ENCODE measurements around the gene LTBP2. TPM values are rescaled to one million over a fixed set of nuclear protein-coding genes. Genes with fewer than 3 reads are reported as not detected.

Gene LTBP2
- total and polyA plus RNA-seq, 2 experiments from 2014 or later = 73.5 to 456 TPM

- DNase-seq = no peak
- Histone ChIP-seq H3K79me2 (ENCODE audit: insufficient read depth) (peaks cover 93% of the 10 kb centered on the region), H3K4me3 (no peak overlapping the region), H3K9me2 (ENCODE audit: insufficient read depth) (no peaks in the 10 kb centered on the region), H3K9ac (no peak overlapping the region), H4K20me1 (ENCODE audit: insufficient read depth) (no peaks in the 10 kb centered on the region), H3K27ac (no peak overlapping the region; the same call in 1 of the 2 replicates), H3K4me2 (ENCODE audit: unreplicated experiment) (no peak overlapping the region), H3K36me3 (ENCODE audit: low read depth) (no peaks in the 10 kb centered on the region), H2AFZ (no peak overlapping the region), H3K9me3 (ENCODE audit: low read depth) (no peaks in the 10 kb centered on the region), H3K4me1 (ENCODE audit: insufficient read depth) (peaks cover 32% of the 10 kb centered on the region), H3F3A (ENCODE audit: insufficient read depth) (peaks cover 40% of the 10 kb centered on the region), H3K27me3 (replicated peaks; ENCODE audit: insufficient read depth) (no peaks in the 10 kb centered on the region)
- WGBS, 2 experiments (ENCODE audit: low coverage in 1 of 2, low lambda C conversion rate in 2 of 2, missing lambda C conversion rate in 2 of 2) = 90 to 92% methylated on average over 5 of the region's 5 CpGs
- TF ChIP-seq EZH2 (IDR thresholded peaks at IDR 0.05; ENCODE audit: insufficient read depth, poor library complexity, severe bottlenecking) = no peak
- no peak for TF ChIP-seq EZH2phosphoT487 (IDR thresholded peaks at IDR 0.05; ENCODE audit: insufficient read depth, low read depth)
- in situ Hi-C loops (cut with MboI) = no loop called here
These were observed 48.8 kb downstream of the LTBP2 start for GRCh38 chr14:74563233-74563585.

GRCh38 chr14:74562515-74563232 lies 49.4 kb downstream of the LTBP2 start:
- Histone ChIP-seq H3K4me1 (ENCODE audit: insufficient read depth) (peaks cover 31% of the 10 kb centered on the region), H3F3A (ENCODE audit: insufficient read depth) (peaks cover 40% of the 10 kb centered on the region), H3K27ac (no peak overlapping the region), H4K20me1 (ENCODE audit: insufficient read depth) (no peaks in the 10 kb centered on the region), H3K9ac (no peak overlapping the region), H3K27me3 (replicated peaks; ENCODE audit: insufficient read depth) (no peaks in the 10 kb centered on the region), H3K36me3 (ENCODE audit: low read depth) (no peaks in the 10 kb centered on the region), H3K4me3 (no peak overlapping the region), H3K9me3 (ENCODE audit: low read depth) (no peaks in the 10 kb centered on the region), H2AFZ (no peak overlapping the region), H3K4me2 (ENCODE audit: unreplicated experiment) (no peak overlapping the region), H3K79me2 (ENCODE audit: insufficient read depth) (peaks cover 93% of the 10 kb centered on the region), H3K9me2 (ENCODE audit: insufficient read depth) (no peaks in the 10 kb centered on the region)
- in situ Hi-C loops (cut with MboI) = no loop called here
- no peak for TF ChIP-seq EZH2 (IDR thresholded peaks at IDR 0.05; ENCODE audit: insufficient read depth, poor library complexity, severe bottlenecking)
- TF ChIP-seq EZH2phosphoT487 (IDR thresholded peaks at IDR 0.05; ENCODE audit: insufficient read depth, low read depth) = no peak
- DNase-seq = no peak
- 64 to 65% methylated on average over 3 of the region's 3 CpGs for WGBS, 2 experiments (ENCODE audit: low coverage in 1 of 2, low lambda C conversion rate in 2 of 2, missing lambda C conversion rate in 2 of 2)

GRCh38 chr14:74558655-74559054 lies 53.4 kb downstream of the LTBP2 start:
- no peak overlapping the region for H3K9ac ChIP-seq
- no peaks in the 10 kb centered on the region for H3K9me3 ChIP-seq (ENCODE audit: low read depth)
- H3K79me2 ChIP-seq (ENCODE audit: insufficient read depth) = peaks cover 82% of the 10 kb centered on the region
- peaks cover 5% of the 10 kb centered on the region; the same call in 1 of the 2 replicates for H3K36me3 ChIP-seq (ENCODE audit: low read depth)
- peaks cover 31% of the 10 kb centered on the region for H3F3A ChIP-seq (ENCODE audit: insufficient read depth)
- 100% methylated on average over 1 of the region's 1 CpG for WGBS, 2 experiments (ENCODE audit: low coverage in 1 of 2, low lambda C conversion rate in 2 of 2, missing lambda C conversion rate in 2 of 2)
- no peaks in the 10 kb centered on the region for H3K27me3 ChIP-seq (replicated peaks; ENCODE audit: insufficient read depth)
- no peak overlapping the region for H3K4me3 ChIP-seq
- peak; percentile 43 for DNase-seq
- H3K4me2 ChIP-seq (ENCODE audit: unreplicated experiment) = no peak overlapping the region
- H2AFZ ChIP-seq = no peak overlapping the region
- H3K9me2 ChIP-seq (ENCODE audit: insufficient read depth) = no peaks in the 10 kb centered on the region
- TF ChIP-seq EZH2 (IDR thresholded peaks at IDR 0.05; ENCODE audit: insufficient read depth, poor library complexity, severe bottlenecking) = no peak
- no peak for TF ChIP-seq EZH2phosphoT487 (IDR thresholded peaks at IDR 0.05; ENCODE audit: insufficient read depth, low read depth)
- H3K4me1 ChIP-seq (ENCODE audit: insufficient read depth) = peaks cover 12% of the 10 kb centered on the region; the same call in 1 of the 2 replicates
- H4K20me1 ChIP-seq (ENCODE audit: insufficient read depth) = no peaks in the 10 kb centered on the region
- no peak overlapping the region for H3K27ac ChIP-seq
- in situ Hi-C loops (cut with MboI) = no loop called here

- Histone ChIP-seq H3K4me1 (ENCODE audit: insufficient read depth) (peaks cover 18% of the 10 kb centered on the region), H3K9me3 (ENCODE audit: low read depth) (no peaks in the 10 kb centered on the region), H3K36me3 (ENCODE audit: low read depth) (peaks cover 5% of the 10 kb centered on the region; the same call in 1 of the 2 replicates), H3K79me2 (ENCODE audit: insufficient read depth) (peaks cover 80% of the 10 kb centered on the region), H3K4me3 (no peak overlapping the region), H3K4me2 (ENCODE audit: unreplicated experiment) (no peak overlapping the region), H4K20me1 (ENCODE audit: insufficient read depth) (no peaks in the 10 kb centered on the region), H3K9me2 (ENCODE audit: insufficient read depth) (no peaks in the 10 kb centered on the region), H3F3A (ENCODE audit: insufficient read depth) (peaks cover 33% of the 10 kb centered on the region), H2AFZ (no peak overlapping the region), H3K9ac (no peak overlapping the region), H3K27me3 (replicated peaks; ENCODE audit: insufficient read depth) (no peaks in the 10 kb centered on the region), H3K27ac (no peak overlapping the region)
- in situ Hi-C loops (cut with MboI) = no loop called here
- WGBS, 2 experiments (ENCODE audit: low coverage in 1 of 2, low lambda C conversion rate in 2 of 2, missing lambda C conversion rate in 2 of 2) = 94 to 97% methylated on average over 4 to 5 of the region's 5 CpGs
- TF ChIP-seq EZH2 (IDR thresholded peaks at IDR 0.05; ENCODE audit: insufficient read depth, poor library complexity, severe bottlenecking) = no peak
- TF ChIP-seq EZH2phosphoT487 (IDR thresholded peaks at IDR 0.05; ENCODE audit: insufficient read depth, low read depth) = no peak
- DNase-seq = no peak
These were observed 54.3 kb downstream of the LTBP2 start for GRCh38 chr14:74557691-74558090.
